Urothelium cell line (cell line): ENCODE data around the gene PCMT1.
"Not testable (repeated sequence)": the region's sequence is repeated elsewhere in the genome, so short reads cannot be mapped to it uniquely, and the experiment has no call there.

Experiments used
- DNase-seq: peaks from one replicate; pipeline ENCODE4 v3.0.0; 2011; ENCODE audit warnings: low spot score, mixed read lengths
- FAIRE-seq: peaks from 2 replicates; lab custom pipeline; 2011; peaks lifted over from hg19 to GRCh38; lab: Jason Lieb, UNC

PCMT1 gene

GRCh38 chr6:149809798-149810197, 60.3 kb downstream of the PCMT1 start:
- no peak for FAIRE-seq

GRCh38 chr6:149813351-149813750, 63.8 kb downstream of the PCMT1 start:
- no peak for FAIRE-seq
- DNase-seq, result no peak

More at GRCh38 chr6:149809798-149810197, 60.3 kb downstream of the PCMT1 start:
- no peak for DNase-seq

GRCh38 chr6:149815788-149816187, 66.2 kb downstream of the PCMT1 start:
- DNase-seq, result no peak
- no peak for FAIRE-seq

- no peak for DNase-seq
- FAIRE-seq, result no peak
Observed at GRCh38 chr6:149820506-149820905, 71.0 kb downstream of the PCMT1 start.

GRCh38 chr6:149821492-149821891, 72.0 kb downstream of the PCMT1 start:
- FAIRE-seq, result no peak
- no peak for DNase-seq

- FAIRE-seq, result no peak
Observed at GRCh38 chr6:149823013-149823412, 73.5 kb downstream of the PCMT1 start.

GRCh38 chr6:149825292-149825691, 75.8 kb downstream of the PCMT1 start:
- DNase-seq (no peak), FAIRE-seq (no peak)

More at GRCh38 chr6:149823013-149823412, 73.5 kb downstream of the PCMT1 start:
- no peak for DNase-seq

- FAIRE-seq, result no peak
- DNase-seq, result no peak
Observed at GRCh38 chr6:149830731-149831307, 81.3 kb downstream of the PCMT1 start.

GRCh38 chr6:149831308-149831820, 81.8 kb downstream of the PCMT1 start:
- DNase-seq (no peak), FAIRE-seq (no peak)

- FAIRE-seq (no peak), DNase-seq (no peak)
Observed at GRCh38 chr6:149833651-149834050, 84.1 kb downstream of the PCMT1 start.

GRCh38 chr6:149834513-149835481, 85.3 kb downstream of the PCMT1 start:
- peak; percentile 57 for DNase-seq

GRCh38 chr6:149840345-149841075, 91.0 kb downstream of the PCMT1 start:
- FAIRE-seq, result peak; percentile 52
- DNase-seq, result peak; percentile 70

More at GRCh38 chr6:149834513-149835481, 85.3 kb downstream of the PCMT1 start:
- FAIRE-seq, result no peak

GRCh38 chr6:149842331-149842730, 92.8 kb downstream of the PCMT1 start:
- no peak for FAIRE-seq
- no peak for DNase-seq

GRCh38 chr6:149843051-149843633, 93.6 kb downstream of the PCMT1 start:
- DNase-seq (no peak), FAIRE-seq (no peak)

GRCh38 chr6:149844036-149844435, 94.5 kb downstream of the PCMT1 start:
- not testable (repeated sequence) for FAIRE-seq
- peak; percentile 39 for DNase-seq

GRCh38 chr6:149844480-149844879, 94.9 kb downstream of the PCMT1 start:
- DNase-seq (no peak), FAIRE-seq (no peak)

- no peak for FAIRE-seq
- DNase-seq, result no peak
Observed at GRCh38 chr6:149845549-149845948, 96.0 kb downstream of the PCMT1 start.

GRCh38 chr6:149846321-149846720, 96.8 kb downstream of the PCMT1 start:
- DNase-seq (peak; percentile 76), FAIRE-seq (no peak)

GRCh38 chr6:149847939-149848267, 98.4 kb downstream of the PCMT1 start:
- DNase-seq, result no peak

GRCh38 chr6:149848343-149848742, 98.8 kb downstream of the PCMT1 start:
- not testable (repeated sequence) for DNase-seq, FAIRE-seq

More at GRCh38 chr6:149847939-149848267, 98.4 kb downstream of the PCMT1 start:
- no peak for FAIRE-seq
